Loucy (cell line): ENCODE measurements around the gene BEAN1.

Experiments
- H2AFZ ChIP-seq: fragments of 200-600 bp; sonication (generic); 2 replicates; pipeline ENCODE4 v1.6.0; 2016; ENCODE audit warnings: antibody characterized with exemption, mild to moderate bottlenecking, low read length, moderate library complexity
- H3F3A ChIP-seq: fragments of 200-600 bp; 2 replicates; pipeline ENCODE4 v1.6.0; 2016; ENCODE audit warnings: antibody characterized with exemption, low read depth, mild to moderate bottlenecking
- H3K27me3 ChIP-seq: fragments of 200-600 bp; sonication (generic); 2 replicates; pipeline ENCODE4 v1.6.1; 2014; ENCODE audit warnings: low read length, mild to moderate bottlenecking; ENCODE audit not compliant: insufficient read depth, poor library complexity, severe bottlenecking
- H3K36me3 ChIP-seq: fragments of 200-600 bp; sonication (generic); 2 replicates; pipeline ENCODE4 v1.6.1; 2016; ENCODE audit warnings: low read length; ENCODE audit not compliant: insufficient read depth
- H3K4me1 ChIP-seq: fragments of 200-600 bp; sonication (generic); 2 replicates; pipeline ENCODE4 v1.5.1; 2014; ENCODE audit warnings: low read length, mild to moderate bottlenecking; ENCODE audit not compliant: insufficient read depth, poor library complexity, severe bottlenecking
- H3K4me2 ChIP-seq: fragments of 200-600 bp; sonication (generic); 2 replicates; pipeline ENCODE4 v1.6.0; 2014; ENCODE audit warnings: antibody characterized with exemption, low read length, low read depth, mild to moderate bottlenecking; ENCODE audit not compliant: poor library complexity, severe bottlenecking
- H3K4me3 ChIP-seq: fragments of 200-600 bp; sonication (generic); 2 replicates; pipeline ENCODE4 v1.5.1; 2014; ENCODE audit warnings: low read length, mild to moderate bottlenecking, mixed read lengths; ENCODE audit not compliant: poor library complexity, severe bottlenecking
- H3K79me2 ChIP-seq: fragments of 200-600 bp; sonication (generic); 2 replicates; pipeline ENCODE4 v1.6.1; 2014; ENCODE audit warnings: low read length; ENCODE audit not compliant: insufficient read depth
- H3K9ac ChIP-seq: fragments of 200-600 bp; sonication (generic); 2 replicates; pipeline ENCODE4 v1.6.0; 2014; ENCODE audit warnings: mild to moderate bottlenecking, low read depth, low read length, moderate library complexity; ENCODE audit not compliant: poor library complexity, severe bottlenecking
- H3K9me2 ChIP-seq: fragments of 200-600 bp; sonication (generic); replicated peaks from 2 replicates; pipeline ENCODE4 v1.6.1; 2016; ENCODE audit warnings: low read depth, low read length, mixed read lengths
- H3K9me3 ChIP-seq: fragments of 200-600 bp; sonication (generic); 2 replicates; pipeline ENCODE4 v1.6.1; 2014; ENCODE audit warnings: mild to moderate bottlenecking, antibody characterized with exemption, low read length, low read depth; ENCODE audit not compliant: insufficient read depth
- H4K20me1 ChIP-seq: fragments of 200-600 bp; sonication (generic); 2 replicates; pipeline ENCODE4 v1.6.0; 2014; ENCODE audit warnings: antibody characterized with exemption, low read length, mild to moderate bottlenecking; ENCODE audit not compliant: insufficient read depth, poor library complexity, severe bottlenecking
- CTCF ChIP-seq: fragments of 200-600 bp; sonication (generic); conservative IDR thresholded peaks from 2 replicates; pipeline ENCODE4 v1.5.1; 2014; ENCODE audit warnings: mild to moderate bottlenecking, antibody characterized with exemption, low read length
- EZH2phosphoT487 ChIP-seq: fragments of 200-600 bp; IDR thresholded peaks from 2 replicates; pipeline ENCODE4 v1.6.1; 2018; ENCODE audit warnings: antibody characterized with exemption, mild to moderate bottlenecking, moderate library complexity, borderline replicate concordance

Gene BEAN1

GRCh38 chr16:66408163-66409048 lies 18.7 kb upstream of the BEAN1 start:
- no peaks in the 10 kb centered on the region for H3K36me3 ChIP-seq
- peak overlapping the region; percentile 46 for H3K9ac ChIP-seq
- no peaks in the 10 kb centered on the region for H4K20me1 ChIP-seq
- no peaks in the 10 kb centered on the region for H3K9me2 ChIP-seq
- TF ChIP-seq CTCF (no peak), EZH2phosphoT487 (no peak)
- H3K79me2 ChIP-seq = no peaks in the 10 kb centered on the region
- peak overlapping the region; percentile 70 for H3K4me2 ChIP-seq
- peaks cover 10% of the 10 kb centered on the region for H3K4me1 ChIP-seq
- no peaks in the 10 kb centered on the region for H3F3A ChIP-seq
- no peaks in the 10 kb centered on the region for H3K9me3 ChIP-seq
- peaks cover 20% of the 10 kb centered on the region for H3K27me3 ChIP-seq
- H3K4me3 ChIP-seq = peak overlapping the region; percentile 67
- peak overlapping the region; percentile 93 for H2AFZ ChIP-seq

GRCh38 chr16:66409156-66409555 lies 17.9 kb upstream of the BEAN1 start:
- Histone ChIP-seq H3K4me1 (peaks cover 10% of the 10 kb centered on the region), H3K36me3 (no peaks in the 10 kb centered on the region), H3K79me2 (no peaks in the 10 kb centered on the region), H3K9me3 (no peaks in the 10 kb centered on the region), H3K27me3 (peaks cover 20% of the 10 kb centered on the region), H3F3A (no peaks in the 10 kb centered on the region), H3K9me2 (no peaks in the 10 kb centered on the region), H3K9ac (peak overlapping the region; percentile 46), H3K4me2 (peak overlapping the region; percentile 70), H3K4me3 (peak overlapping the region; percentile 67), H4K20me1 (no peaks in the 10 kb centered on the region), H2AFZ (no peak overlapping the region)
- TF ChIP-seq CTCF = no peak
- TF ChIP-seq EZH2phosphoT487 = no peak

GRCh38 chr16:66412182-66412581 lies 14.9 kb upstream of the BEAN1 start:
- Histone ChIP-seq H3K9ac (no peak overlapping the region), H3K27me3 (peaks cover 20% of the 10 kb centered on the region), H3K9me2 (no peaks in the 10 kb centered on the region), H3F3A (no peaks in the 10 kb centered on the region), H3K79me2 (no peaks in the 10 kb centered on the region), H4K20me1 (no peaks in the 10 kb centered on the region), H3K4me3 (no peak overlapping the region), H3K4me1 (peaks cover 10% of the 10 kb centered on the region), H3K9me3 (no peaks in the 10 kb centered on the region), H3K36me3 (no peaks in the 10 kb centered on the region), H2AFZ (no peak overlapping the region), H3K4me2 (no peak overlapping the region)
- TF ChIP-seq EZH2phosphoT487 = no peak
- TF ChIP-seq CTCF = no peak
